ENCODE results near the gene EDC4.
A peak's percentile ranks its signal among the peaks of the same experiment; 100 is the strongest.
"Not testable (repeated sequence)": the region's sequence is repeated elsewhere in the genome, so short reads cannot be mapped to it uniquely, and the experiment has no call there.

Gene EDC4, protein sequence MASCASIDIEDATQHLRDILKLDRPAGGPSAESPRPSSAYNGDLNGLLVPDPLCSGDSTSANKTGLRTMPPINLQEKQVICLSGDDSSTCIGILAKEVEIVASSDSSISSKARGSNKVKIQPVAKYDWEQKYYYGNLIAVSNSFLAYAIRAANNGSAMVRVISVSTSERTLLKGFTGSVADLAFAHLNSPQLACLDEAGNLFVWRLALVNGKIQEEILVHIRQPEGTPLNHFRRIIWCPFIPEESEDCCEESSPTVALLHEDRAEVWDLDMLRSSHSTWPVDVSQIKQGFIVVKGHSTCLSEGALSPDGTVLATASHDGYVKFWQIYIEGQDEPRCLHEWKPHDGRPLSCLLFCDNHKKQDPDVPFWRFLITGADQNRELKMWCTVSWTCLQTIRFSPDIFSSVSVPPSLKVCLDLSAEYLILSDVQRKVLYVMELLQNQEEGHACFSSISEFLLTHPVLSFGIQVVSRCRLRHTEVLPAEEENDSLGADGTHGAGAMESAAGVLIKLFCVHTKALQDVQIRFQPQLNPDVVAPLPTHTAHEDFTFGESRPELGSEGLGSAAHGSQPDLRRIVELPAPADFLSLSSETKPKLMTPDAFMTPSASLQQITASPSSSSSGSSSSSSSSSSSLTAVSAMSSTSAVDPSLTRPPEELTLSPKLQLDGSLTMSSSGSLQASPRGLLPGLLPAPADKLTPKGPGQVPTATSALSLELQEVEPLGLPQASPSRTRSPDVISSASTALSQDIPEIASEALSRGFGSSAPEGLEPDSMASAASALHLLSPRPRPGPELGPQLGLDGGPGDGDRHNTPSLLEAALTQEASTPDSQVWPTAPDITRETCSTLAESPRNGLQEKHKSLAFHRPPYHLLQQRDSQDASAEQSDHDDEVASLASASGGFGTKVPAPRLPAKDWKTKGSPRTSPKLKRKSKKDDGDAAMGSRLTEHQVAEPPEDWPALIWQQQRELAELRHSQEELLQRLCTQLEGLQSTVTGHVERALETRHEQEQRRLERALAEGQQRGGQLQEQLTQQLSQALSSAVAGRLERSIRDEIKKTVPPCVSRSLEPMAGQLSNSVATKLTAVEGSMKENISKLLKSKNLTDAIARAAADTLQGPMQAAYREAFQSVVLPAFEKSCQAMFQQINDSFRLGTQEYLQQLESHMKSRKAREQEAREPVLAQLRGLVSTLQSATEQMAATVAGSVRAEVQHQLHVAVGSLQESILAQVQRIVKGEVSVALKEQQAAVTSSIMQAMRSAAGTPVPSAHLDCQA (N-terminal part only)

DNA sequence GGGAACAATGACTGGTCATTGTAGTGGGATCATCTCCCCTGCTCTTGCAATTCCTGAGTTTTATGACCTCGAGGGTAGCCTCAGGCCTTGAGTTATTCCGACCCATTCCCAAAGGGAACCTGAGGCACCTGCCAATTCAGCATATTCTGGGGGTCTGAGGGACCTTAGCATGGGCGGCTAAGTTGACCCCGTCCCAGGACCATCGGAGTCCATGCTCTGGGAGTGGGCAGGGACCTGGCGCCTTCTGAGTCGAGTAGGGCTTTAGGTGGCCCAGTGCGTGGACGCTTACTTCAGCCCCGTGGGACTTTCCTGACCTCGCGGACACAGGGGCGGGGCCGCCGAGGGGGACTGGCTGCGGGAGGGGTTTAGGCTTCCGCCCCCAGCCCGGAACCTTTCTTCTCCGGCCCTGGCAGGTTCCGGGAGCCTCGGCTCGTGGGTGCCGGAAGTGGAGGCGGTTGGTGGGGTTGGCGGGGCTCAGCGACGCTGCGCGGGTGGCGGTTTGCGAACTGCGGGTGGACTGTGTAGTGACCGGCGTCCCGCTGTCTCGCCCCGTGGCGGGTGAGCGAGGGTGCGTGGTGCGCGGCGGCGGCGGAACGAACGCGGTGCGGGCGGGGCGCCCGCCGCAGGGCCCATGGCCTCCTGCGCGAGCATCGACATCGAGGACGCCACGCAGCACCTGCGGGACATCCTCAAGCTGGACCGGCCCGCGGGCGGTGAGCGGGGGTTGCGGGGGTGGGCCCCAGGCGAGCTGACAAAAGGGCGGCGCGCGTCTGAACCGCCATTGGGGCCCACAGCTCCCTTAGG lies at the start of gene EDC4:
TSS of gene EDC4 (plus strand) at position 422 of the 804 bp plus-strand sequence. CDS start at position 632, 210 bp downstream.
- DNase-seq (ENCODE audit: low read depth, low spot score): no peak

DNA sequence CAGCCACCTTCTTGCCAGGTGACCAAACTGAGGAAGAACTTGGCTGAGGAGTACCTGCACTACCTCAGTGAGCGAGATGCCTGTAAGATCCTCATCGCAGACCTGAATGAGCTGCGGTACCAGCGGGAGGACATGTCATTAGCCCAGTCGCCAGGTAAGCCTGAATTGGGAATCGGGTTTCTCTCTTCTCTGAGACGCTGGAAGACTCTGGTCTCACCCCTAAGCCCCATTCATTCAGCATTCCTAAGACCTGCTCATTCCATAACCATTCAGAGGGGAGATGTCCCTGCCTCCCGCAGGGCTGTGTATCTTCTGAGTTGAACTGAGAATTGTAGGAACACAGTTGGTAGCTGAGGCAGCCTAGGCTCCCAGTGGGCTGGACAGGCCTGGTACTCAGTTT lies 47.7 kb upstream of the EDC4 start:
- DNase-seq (ENCODE audit: low read depth, low spot score): no peak

DNA sequence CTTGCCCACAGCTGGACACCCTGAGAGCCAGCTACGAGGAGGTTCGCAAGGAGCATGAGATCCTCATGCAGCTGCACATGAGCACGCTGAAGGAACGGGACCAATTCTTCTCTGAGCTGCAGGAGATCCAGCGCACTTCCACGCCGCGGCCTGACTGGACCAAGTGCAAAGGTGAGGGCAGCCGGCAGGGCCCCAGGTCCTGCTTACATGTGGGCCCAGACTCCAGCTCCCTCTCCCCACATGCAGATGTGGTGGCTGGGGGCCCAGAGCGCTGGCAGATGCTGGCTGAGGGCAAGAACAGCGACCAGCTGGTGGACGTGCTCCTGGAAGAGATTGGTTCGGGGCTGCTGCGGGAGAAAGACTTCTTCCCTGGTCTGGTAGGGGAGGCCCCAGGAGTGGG lies 46.9 kb upstream of the EDC4 start:
- no peak for DNase-seq (ENCODE audit: low read depth, low spot score)

DNA sequence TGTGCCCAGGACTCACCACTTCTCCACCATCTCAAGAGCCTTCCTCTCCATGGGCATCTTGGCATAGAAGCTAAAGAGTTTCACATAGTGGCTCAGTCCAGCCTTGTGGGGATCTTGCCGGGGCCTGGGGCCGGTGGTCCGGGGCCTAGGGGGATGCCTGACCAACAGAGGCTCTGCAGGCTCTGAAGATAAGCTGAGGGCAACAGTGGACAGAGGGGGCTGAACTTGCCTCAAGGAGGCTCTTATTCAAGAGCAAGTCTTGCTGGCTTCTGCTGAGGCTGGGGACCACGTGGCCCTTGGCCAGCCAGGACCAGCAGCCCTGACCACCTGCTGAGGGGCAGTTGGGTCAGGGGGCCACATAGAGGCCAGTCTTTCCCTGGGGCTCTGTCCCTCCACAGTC lies 44.2 kb upstream of the EDC4 start:
- DNase-seq (ENCODE audit: low read depth, low spot score): no peak

DNA sequence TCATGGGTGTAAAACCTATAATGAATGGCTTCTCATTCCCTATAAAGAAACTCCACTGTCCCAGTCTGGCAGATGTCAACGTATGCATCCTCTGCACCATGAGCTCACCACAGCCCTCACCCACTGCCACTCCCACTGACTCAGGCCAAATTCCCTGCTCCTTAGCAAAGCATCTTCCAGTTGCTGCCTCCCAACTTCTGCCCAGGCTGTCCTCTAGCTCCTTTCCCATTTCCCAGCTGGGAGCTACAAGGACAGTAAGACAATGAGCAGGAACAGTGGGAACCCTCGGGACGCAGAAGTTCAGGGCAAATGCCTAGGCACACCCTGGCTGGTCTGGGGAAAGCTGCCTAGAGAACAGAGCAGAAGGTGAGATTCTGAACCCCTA lies 39.8 kb upstream of the EDC4 start:
- DNase-seq (ENCODE audit: low read depth, low spot score): no peak

DNA sequence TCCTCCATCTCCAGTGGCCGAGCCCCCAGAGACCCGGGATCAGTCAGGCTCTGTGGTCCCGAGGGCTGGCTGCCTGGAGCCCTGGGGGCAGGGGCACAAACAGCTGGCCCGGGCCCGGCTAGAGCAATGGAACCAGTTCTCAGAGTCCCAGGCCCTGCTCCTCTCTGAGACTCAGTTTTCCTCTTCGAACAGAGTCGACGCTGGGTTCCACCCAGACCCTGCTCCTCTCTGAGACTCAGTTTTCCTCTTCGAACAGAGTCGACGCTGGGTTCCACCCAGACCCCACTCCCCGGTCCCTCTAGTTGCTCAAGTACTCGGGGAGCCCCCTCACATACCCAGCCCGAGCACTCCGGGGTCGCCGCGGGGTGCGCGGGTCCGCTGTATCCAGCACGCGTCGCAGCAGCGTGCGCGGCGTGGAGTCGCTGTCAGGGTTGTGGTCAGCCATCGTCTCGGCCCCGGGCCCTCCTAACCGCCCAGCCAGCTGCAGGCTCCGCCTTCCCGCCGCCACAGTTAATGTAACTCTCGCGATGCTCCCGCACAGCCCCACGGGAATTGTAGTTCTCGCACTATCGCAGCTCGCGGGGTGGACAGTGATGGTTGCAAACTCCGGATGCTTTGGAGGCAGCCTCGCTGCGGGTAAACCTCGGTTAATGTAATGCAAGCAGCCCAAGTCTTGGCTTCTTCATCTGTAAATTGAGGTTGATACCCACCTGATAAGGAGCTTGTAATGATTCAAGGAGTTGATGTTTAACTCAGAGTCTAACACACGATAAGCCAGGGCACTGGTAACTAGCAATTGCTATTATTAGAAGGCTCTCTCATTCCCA lies 39.2 kb upstream of the EDC4 start:
- DNase-seq (ENCODE audit: low read depth, low spot score): peak; percentile 77

DNA sequence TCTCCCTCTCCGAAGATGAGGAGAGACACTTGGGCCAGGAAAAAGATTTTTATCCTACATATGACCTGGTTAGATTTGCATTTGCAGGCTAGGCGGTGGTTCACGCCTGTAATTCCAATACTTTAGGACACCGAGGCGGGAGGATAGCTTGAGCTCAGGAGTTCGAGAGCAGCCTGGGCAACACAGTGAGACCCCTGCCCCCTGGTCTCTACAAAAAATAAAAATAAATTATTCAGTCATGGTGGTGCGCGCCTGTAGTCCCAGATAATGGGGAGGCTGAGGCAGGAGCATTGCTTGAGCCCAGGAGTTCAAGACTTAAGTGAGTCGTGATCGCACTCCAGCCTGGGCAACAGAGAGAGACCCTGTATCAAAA lies 38.6 kb upstream of the EDC4 start:
- DNase-seq (ENCODE audit: low read depth, low spot score): no peak

DNA sequence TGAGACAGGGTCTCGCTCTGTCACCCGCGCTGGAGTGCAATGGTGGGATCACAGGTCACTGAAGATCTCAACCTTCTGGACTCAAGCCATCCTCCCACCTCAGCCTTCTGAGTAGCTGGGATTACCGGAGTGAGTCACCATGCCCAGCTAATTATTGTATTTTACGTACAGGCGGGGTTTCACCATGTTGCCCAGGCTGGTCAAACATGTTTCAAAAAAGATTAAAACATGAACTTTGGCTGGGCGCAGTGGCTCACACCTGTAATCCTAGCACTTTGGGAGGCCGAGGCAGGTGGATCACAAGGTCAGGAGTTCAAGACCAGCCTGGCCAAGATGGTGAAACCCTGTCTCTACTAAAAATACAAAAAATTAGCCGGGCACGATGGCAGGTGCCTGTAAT lies 35.7 kb upstream of the EDC4 start:
- not testable (repeated sequence) for DNase-seq (ENCODE audit: low read depth, low spot score)

DNA sequence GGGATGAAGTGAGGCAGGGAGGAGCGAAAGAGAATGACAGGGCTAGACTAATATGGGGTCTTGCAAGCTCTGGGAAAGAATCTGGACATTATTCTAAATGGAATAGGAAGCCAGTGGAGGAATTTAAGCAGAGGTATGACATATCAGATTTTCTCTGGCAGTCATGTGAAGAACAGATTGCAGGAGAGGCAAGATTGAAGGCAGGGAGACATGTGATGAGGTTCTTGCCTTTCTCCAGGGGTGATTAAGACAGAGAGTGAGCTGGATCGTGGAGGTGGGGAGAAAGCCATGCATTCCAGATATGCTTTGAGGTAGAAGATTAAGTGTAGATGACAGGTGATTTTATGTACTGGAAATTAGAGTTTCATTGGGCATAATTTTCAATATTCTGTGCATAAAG lies 35.0 kb upstream of the EDC4 start:
- no peak for DNase-seq (ENCODE audit: low read depth, low spot score)

DNA sequence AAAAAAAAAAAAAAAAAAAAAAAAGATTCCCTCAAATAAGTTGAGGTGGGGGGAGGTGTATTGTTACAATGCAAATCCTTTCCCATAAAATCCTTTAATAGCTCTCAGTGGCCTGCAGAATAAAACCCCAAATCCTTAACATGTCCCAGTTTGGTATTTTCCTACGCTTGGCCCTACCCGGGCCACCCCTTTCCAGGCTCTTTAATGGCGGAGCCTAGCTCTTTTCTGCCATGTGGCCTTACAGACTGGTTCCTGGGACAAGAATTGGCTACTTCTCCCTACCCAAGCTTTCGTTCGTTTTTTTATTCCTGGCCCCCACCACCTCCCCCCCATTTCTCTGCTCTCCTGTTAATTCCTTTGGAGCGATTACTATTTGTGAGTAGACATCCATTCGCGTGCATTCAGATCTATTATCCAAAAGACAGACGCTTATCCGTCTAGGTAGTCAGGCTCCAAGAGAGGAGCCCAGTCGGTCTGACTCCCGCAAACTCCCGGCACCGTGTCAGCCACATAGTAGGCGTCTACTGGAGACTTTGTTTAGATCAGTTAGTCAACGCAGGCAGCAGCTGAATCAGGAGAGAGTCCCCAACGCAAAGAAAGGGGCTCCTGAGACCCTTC lies 31.5 kb upstream of the EDC4 start:
- no peak for DNase-seq (ENCODE audit: low read depth, low spot score)

DNA sequence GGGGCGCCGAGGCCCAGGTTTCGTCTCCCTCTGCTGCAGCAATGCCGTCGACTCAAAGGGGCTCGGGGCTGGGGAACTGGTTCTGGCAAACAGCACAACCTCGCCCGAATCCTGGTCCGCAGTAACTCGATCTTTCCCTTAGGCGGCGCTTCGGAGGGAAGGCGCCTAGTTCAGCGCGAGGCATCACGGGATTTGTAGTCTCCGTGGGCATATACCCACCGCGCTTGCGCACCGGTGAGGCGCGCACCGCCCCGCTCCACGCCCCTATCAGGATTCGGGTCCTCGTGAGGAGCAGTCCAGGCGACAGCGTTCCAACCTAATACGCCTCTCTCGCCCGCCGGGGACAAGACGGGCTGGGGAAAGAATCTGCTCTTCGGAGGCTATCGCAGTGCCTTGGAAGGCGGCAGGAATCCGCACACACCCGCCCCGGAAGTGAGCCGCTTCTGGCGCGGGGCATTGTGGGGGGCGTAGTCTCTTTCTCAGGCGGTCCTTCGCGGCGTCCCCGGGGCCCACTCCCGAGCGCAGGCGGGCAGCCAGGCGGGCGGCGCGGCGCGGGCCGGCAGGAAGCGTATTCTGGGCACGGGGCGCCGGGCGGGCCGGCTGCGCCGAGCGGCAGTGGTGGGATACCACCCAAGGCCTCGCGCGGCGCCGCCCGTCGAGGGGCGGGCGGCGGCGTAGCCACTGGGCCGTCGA lies 30.9 kb upstream of the EDC4 start, which contains the start of gene THAP11:
TSS of gene THAP11 (plus strand) at position 505 of the 693 bp plus-strand sequence. CDS start 235 bp downstream, outside the sequence.
- DNase-seq (ENCODE audit: low read depth, low spot score): peak; percentile 92

DNA sequence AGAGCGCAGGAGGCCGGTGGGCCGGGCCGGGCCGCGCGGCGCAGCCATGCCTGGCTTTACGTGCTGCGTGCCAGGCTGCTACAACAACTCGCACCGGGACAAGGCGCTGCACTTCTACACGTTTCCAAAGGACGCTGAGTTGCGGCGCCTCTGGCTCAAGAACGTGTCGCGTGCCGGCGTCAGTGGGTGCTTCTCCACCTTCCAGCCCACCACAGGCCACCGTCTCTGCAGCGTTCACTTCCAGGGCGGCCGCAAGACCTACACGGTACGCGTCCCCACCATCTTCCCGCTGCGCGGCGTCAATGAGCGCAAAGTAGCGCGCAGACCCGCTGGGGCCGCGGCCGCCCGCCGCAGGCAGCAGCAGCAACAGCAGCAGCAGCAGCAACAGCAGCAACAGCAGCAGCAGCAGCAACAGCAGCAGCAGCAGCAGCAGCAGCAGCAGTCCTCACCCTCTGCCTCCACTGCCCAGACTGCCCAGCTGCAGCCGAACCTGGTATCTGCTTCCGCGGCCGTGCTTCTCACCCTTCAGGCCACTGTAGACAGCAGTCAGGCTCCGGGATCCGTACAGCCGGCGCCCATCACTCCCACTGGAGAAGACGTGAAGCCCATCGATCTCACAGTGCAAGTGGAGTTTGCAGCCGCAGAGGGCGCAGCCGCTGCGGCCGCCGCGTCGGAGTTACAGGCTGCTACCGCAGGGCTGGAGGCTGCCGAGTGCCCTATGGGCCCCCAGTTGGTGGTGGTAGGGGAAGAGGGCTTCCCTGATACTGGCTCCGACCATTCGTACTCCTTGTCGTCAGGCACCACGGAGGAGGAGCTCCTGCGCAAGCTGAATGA lies 30.1 kb upstream of the EDC4 start:
- no peak for DNase-seq (ENCODE audit: low read depth, low spot score)

DNA sequence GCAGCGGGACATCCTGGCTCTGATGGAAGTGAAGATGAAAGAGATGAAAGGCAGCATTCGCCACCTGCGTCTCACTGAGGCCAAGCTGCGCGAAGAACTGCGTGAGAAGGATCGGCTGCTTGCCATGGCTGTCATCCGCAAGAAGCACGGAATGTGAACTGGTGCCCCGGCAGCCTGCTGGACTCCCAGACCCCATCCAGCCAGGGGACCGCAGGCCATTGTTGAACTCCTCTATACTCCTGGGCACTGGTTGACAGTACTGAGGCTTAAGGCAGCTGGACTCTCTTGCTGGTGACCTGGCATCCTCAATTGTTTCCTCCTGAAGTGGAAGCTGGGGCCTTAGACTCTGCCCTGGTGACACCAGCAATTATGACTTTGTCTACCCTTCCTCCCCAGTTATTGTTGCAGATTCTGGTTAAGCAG lies 29.5 kb upstream of the EDC4 start:
- no peak for DNase-seq (ENCODE audit: low read depth, low spot score)

DNA sequence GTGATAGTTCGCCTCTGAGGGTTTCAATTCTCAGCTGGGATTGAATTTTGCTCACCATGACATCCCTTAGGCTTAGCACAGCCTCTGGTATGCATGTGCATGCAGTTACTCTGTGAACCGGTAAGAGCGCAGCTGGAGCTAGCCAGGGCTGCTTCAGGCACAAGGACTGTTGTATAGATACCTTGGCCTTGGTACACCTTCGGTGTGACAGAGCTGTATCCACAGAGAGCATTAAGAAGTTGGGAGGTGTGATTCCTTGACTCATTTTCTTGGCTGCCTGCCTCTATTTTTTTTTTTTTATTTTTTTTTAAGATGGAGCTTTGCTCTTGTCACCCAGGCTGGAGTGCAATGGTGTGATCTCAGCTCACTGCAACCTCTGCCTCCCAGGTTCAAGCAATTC lies 28.4 kb upstream of the EDC4 start:
- DNase-seq (ENCODE audit: low read depth, low spot score): no peak

DNA sequence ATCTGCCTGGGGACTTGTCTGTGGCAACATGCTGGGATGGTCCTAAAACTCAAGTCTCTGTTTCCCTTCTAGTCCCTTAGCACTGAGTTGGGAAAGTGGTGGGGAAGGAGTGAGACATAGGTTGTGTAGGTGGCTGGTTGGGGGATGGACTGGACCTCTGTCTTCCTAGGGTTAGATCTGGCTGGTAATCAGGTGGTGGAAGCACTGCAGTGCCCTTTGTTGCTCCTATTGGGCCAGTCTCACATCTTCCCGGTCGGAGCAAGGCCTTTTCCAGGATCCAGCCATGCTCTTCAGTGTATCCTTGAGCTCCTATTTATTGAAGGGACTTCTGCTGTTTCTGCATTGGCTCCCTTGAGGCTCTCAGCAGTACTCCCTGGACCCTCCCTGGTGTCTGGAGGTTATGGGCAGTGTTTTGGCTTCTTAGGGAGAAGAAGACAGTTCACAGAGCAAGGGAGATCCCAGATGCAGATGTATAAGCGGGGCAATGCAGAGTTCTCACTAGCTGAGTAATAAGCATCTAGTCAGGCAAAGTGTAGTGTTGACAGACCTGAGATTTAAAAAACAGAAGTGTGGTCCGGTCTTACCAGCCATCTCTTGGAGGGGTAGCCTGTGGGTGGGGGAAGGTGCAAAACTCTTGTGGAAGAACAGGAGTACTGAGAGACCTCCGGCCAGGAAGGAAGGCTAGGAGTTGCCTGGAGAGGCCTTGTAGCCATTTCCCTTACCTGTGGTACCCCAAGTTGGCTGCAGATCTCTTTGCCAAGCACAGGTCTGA lies 27.4 kb upstream of the EDC4 start:
- DNase-seq (ENCODE audit: low read depth, low spot score): no peak

DNA sequence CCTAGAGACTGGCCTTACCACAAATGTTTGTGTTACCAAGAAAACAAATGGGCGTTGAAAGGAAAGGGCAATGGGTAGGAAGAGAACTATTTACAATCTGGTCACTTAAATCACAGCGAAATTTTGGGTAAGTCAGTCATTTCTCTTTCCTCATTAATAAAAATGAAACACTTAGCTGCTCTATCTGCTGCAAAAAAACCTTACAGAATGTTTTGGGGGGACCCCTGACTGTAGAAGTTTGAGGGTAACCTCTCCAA lies 26.9 kb upstream of the EDC4 start:
- DNase-seq (ENCODE audit: low read depth, low spot score): no peak

DNA sequence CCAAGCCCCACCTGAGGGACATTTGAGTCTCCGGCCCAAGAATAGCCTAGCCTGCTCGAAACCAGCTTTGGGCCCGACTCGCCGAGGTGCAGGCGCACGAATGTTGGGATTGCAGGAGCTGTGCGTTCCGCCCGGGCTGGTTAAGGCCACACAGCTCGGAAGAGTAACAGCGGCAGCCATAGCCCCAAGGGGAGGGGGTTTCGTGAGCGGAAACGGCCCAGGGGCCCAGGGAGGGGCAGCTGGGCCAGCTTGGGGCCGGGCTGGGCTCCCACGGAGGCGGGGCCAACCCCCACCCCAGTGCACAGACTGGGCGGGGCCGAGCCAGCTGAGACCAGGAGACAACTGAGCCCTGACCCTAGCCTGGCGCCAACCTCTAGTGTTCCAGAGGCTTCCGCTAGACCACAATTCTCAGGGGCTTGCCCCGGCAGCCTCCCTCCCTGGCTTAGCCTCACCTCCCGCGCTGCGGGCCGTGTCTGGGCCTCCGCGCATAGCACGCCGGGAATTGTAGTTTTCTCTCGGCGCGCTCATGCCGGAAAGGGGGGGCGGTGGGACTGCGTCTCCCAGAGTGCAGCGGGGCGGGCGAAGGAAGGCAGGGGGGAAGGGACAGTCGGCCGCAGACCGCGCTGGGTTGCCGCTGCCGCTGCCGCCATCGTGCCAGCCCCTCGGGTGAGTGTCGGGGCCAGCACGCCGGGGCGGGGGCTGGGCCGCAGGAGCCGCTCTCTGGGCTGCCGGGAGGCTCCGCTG lies 26.4 kb upstream of the EDC4 start, which contains the start of gene NUTF2:
TSS of gene NUTF2 (plus strand) at position 614 of the 744 bp plus-strand sequence. CDS start 18,198 bp downstream, outside the sequence.
- peak; percentile 83 for DNase-seq (ENCODE audit: low read depth, low spot score)

All from smooth muscle cell of the brain vasculature (primary cell).